ENCODE measurements around the gene FMN1.

DNA sequence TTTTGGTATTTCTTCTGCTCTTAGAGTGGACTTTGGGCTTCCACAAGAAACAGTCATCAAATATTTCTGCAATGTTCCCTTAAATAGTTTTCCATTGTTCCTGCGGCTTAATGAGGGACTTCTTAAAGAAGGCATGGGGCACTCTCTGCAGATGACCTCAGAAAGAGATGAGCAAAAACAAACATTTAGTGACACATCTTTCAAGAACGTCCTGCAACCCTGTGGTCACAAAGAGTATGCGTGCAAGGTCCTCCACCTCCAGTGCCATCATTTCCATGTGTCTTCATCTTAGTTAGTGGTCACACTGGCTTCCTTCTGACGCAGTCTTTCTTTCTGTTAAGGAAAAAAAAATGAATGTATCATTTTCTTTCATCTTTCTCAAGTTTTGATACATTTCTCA is 420.5 kb downstream of the FMN1 start:
- TF ChIP-seq EZH2 (IDR thresholded peaks at IDR 0.05) (no peak), POLR2AphosphoS5 (IDR thresholded peaks at IDR 0.05; ENCODE audit: borderline replicate concordance, low read depth, low read length) (no peak)

All from SK-N-MC (cell line).